Left lung (tissue), 10 donors: Measurements from ENCODE around the gene AHSP. TPM values are rescaled to one million over a fixed set of nuclear protein-coding genes. Genes with fewer than 3 reads are reported as not detected.

ENCODE experiments used
- ATAC-seq: fragments of 200-7000 bp; cut with Tn5 transposase; one replicate; pipeline ENCODE4 v1.9.1; 2020; ENCODE audit warnings: moderate library complexity
- DNase-seq, 4 donors: peaks; one replicate each; pipeline ENCODE4 v3.0.0-alpha.2; 2013 to 2020
- H3K27ac ChIP-seq, 2 donors: fragments of 200-600 bp; sonication (generic) in 1 of 2; one replicate each; pipeline versions ENCODE4 v1.5.0 to v1.8.0; 2020 to 2021
- H3K27me3 ChIP-seq, 2 donors: fragments of 200-600 bp; sonication (generic) in 1 of 2; one replicate each; pipeline versions ENCODE4 v1.5.0 to v1.8.0; 2020 to 2021
- H3K36me3 ChIP-seq, 2 donors: fragments of 200-600 bp; sonication (generic) in 1 of 2; one replicate each; pipeline versions ENCODE4 v1.5.0 to v1.8.0; 2020 to 2021
- H3K4me1 ChIP-seq, 2 donors: fragments of 200-600 bp; one replicate each; pipeline ENCODE4 v1.8.0; 2021
- H3K4me3 ChIP-seq, 2 donors: fragments of 200-600 bp; sonication (generic) in 1 of 2; one replicate each; pipeline versions ENCODE4 v1.5.0 to v1.8.0; 2020 to 2021; ENCODE audit warnings: mild to moderate bottlenecking in 1 of 2
- H3K9me3 ChIP-seq, 2 donors: fragments of 200-600 bp; sonication (generic) in 1 of 2; one replicate each; pipeline versions ENCODE4 v1.5.0 to v1.8.0; 2020 to 2021
- intact Hi-C, 2 donors: fragments of 100-400 bp; cut with DNase I; formaldehyde crosslinking; loops; one replicate each; pipeline versions ENCODE4 v1.11.2 to v1.14.2; 2022
- polyA plus RNA-seq, 6 donors: library from polyadenylated mRNA; unstranded; fragments of 120-200 nt; gene quantifications; one replicate each; pipeline ENCODE4 v1.2.1, GENCODE V29; 2013; ENCODE audit not compliant: insufficient read length in 6 of 6
- total RNA-seq, 2 donors: library from RNA; stranded (reverse); fragmentation: NEBNext Ultra II Directional; extraction: Animal tissue kit (Norgen Biotek cat#: 25700); gene quantifications; one replicate each; pipeline ENCODE4 v1.2.1, GENCODE V29; 2021
- TF ChIP-seq, protein P1 (sequence below), 2 donors: fragments of 200-600 bp; sonication (generic) in 1 of 2; IDR thresholded peaks; one replicate each; pipeline versions ENCODE4 v1.5.0 to v1.8.0; 2021; ENCODE audit warnings: antibody characterized with exemption in 2 of 2
- donor health status: DM: no; HTN: yes; CAD: no.
- donor health status: DM: no; HTN: no; CAD: no.

The AHSP gene
- total and polyA plus RNA-seq, 8 donors = 6.2 to 18.2 (median 11.9) TPM; not detected in 2

DNA sequence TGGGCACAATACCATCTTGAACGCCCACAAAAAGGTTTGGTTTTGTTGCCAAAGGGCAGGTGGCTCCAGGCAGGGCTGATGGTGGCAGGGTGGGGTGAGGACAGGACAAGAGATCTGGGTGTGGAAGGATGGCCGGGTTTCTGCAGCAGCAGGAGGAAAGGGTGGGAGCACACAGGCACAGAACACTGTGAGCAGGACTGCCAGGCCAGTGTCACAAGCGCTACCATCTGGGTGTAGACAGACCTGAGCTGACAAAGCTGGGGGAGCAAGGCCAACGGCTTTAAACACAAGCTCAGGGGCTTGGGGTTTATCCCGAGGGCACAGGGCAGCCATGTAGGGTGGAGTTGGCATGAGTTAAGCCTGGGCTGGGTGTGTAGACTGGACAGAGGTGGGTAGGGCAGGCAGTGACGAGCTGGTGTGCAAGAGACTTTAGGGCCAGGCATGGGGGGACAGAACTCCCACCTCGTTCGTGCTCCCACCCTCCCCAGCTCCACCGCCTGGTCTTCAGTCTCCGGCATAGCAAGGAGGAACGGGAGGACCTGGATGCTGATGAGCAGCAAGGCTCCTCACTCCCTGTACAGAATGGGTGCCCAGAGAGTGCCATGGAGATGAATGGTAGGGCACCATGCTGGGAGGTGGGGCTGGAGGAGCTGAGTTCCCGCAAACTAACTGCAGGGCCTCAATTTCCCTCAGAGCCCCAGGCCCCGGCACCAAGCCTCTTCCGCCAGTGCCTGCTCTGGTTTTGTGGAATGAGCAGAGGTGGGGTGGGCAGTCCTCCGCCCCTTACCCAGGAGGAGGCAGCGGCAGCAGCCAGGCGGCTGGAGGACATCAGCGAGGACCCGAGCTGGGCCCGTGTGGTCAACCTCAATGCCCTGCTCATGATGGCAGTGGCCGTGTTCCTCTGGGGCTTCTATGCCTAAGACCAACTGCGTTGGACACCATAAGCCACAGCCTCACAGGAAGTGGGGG, 37.8 kb upstream of the AHSP start:
- no peaks in the 10 kb centered on the region for H3K9me3 ChIP-seq
- no peak for ATAC-seq
- peaks cover 7 to 25% of the 10 kb centered on the region in 2 donors for H3K4me1 ChIP-seq
- DNase-seq = peak in 1 of 4 donors; percentile 35
- no peak overlapping the region for H3K27ac ChIP-seq
- peaks cover 0 to 49% of the 10 kb centered on the region in 2 donors for H3K36me3 ChIP-seq
- H3K4me3 ChIP-seq = no peak overlapping the region
- intact Hi-C loops = no loop called here
- TF ChIP-seq, protein P1, sequence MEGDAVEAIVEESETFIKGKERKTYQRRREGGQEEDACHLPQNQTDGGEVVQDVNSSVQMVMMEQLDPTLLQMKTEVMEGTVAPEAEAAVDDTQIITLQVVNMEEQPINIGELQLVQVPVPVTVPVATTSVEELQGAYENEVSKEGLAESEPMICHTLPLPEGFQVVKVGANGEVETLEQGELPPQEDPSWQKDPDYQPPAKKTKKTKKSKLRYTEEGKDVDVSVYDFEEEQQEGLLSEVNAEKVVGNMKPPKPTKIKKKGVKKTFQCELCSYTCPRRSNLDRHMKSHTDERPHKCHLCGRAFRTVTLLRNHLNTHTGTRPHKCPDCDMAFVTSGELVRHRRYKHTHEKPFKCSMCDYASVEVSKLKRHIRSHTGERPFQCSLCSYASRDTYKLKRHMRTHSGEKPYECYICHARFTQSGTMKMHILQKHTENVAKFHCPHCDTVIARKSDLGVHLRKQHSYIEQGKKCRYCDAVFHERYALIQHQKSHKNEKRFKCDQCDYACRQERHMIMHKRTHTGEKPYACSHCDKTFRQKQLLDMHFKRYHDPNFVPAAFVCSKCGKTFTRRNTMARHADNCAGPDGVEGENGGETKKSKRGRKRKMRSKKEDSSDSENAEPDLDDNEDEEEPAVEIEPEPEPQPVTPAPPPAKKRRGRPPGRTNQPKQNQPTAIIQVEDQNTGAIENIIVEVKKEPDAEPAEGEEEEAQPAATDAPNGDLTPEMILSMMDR (IDR thresholded peaks at IDR 0.05) = no peak
- H3K27me3 ChIP-seq = peaks cover 0 to 19% of the 10 kb centered on the region in 2 donors

DNA sequence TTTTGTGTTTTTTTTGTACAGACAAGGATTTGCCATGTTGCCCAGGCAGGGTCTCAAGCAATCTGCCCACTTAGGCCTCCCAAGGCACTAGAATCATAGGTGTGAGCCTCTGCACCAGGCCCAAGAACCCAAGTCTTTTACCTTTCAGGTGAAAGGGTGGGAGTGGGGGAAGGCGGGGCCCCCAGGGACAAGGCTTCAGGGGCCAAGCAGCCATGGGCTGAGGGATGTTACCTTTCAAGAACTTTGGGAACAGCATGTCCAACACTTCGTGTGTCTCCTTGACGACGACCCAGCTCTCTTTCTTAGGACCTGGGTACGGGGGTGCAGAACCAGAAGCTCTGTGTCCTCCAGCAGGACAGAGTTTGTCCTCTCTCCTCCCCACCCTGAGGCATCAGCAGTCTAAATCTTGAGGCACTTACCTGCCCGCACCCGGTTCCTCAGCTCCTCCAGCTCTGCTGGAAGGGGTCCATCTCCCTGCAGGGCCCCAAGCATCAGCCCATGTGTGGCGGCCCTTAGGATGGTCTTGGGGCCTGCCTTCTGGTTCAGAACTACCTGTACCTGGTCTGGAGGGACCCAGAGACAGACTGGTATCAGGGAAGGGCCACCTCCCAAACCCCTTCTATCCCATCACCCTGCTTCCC, 35.8 kb upstream of the AHSP start:
- intact Hi-C loops = no loop called here
- TF ChIP-seq, protein P1 (IDR thresholded peaks at IDR 0.05) = no peak
- H3K27me3 ChIP-seq = peaks cover 0 to 19% of the 10 kb centered on the region in 2 donors
- DNase-seq = no peak
- peaks cover 7 to 24% of the 10 kb centered on the region in 2 donors for H3K4me1 ChIP-seq
- H3K9me3 ChIP-seq = no peaks in the 10 kb centered on the region
- no peak for ATAC-seq
- H3K36me3 ChIP-seq = peaks cover 0 to 69% of the 10 kb centered on the region in 2 donors
- no peak overlapping the region for H3K27ac ChIP-seq
- no peak overlapping the region for H3K4me3 ChIP-seq

DNA sequence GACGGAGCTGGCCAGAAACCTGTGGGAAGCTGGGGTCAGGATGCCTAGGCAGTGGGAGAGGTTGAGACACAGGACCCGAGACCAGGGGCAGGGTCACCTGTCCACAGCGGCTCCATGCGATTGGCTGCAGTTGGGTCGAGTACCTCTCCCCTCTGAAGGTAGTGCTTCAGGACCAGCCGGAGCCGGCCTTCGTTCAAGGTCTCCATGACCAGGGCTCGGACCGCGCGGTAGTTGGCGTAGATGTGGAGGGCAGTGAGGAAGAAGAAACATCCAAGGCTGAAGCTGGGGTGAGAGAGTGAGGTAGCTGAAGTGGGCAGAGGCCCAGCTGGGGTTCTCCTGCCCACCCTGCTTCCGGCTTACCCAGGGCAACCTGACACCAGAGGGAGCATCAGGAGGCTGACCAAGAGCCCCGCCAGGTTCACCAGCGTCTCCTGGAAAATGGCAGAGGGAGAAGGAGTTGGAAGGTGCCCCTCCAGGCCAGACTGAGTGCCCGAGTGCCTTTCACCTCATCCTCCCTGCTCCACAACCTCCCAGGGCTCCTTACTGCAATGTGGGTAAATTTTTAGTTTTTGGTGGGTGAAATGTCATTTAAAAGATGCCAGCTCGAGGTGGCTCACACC, 34.1 kb upstream of the AHSP start:
- H3K4me1 ChIP-seq = peaks cover 0 to 7% of the 10 kb centered on the region in 2 donors
- TF ChIP-seq, protein P1 (IDR thresholded peaks at IDR 0.05) = no peak
- H3K9me3 ChIP-seq = no peaks in the 10 kb centered on the region
- no peak overlapping the region for H3K27ac ChIP-seq
- peaks cover 0 to 85% of the 10 kb centered on the region in 2 donors for H3K36me3 ChIP-seq
- intact Hi-C loops = no loop called here
- ATAC-seq (no peak), DNase-seq (no peak)
- H3K27me3 ChIP-seq = peaks cover 0 to 3% of the 10 kb centered on the region in 2 donors
- no peak overlapping the region for H3K4me3 ChIP-seq

- ATAC-seq (peak; percentile 91), DNase-seq (peak in 2 of 4 donors; percentile 78 to 81)
- Histone ChIP-seq H3K27ac (peak overlapping the region in 1 of 2 donors; percentile 39), H3K9me3 (no peaks in the 10 kb centered on the region), H3K27me3 (no peaks in the 10 kb centered on the region), H3K36me3 (peaks cover 0 to 88% of the 10 kb centered on the region in 2 donors), H3K4me1 (peaks cover 0 to 4% of the 10 kb centered on the region in 2 donors), H3K4me3 (no peak overlapping the region)
- intact Hi-C loops = no loop called here
- TF ChIP-seq, protein P1 (IDR thresholded peaks at IDR 0.05) = no peak
Measured at GRCh38 chr16:31496670-31497069, 31.0 kb upstream of the AHSP start.
